ENCODE results near the gene RASA2. TPM values are rescaled to one million over a fixed set of nuclear protein-coding genes. Genes with fewer than 3 reads are reported as not detected.

RASA2 gene
- total and polyA plus RNA-seq, 5 donors from 2014 or later = 46.5 to 93.5 (median 57.1) TPM

DNA sequence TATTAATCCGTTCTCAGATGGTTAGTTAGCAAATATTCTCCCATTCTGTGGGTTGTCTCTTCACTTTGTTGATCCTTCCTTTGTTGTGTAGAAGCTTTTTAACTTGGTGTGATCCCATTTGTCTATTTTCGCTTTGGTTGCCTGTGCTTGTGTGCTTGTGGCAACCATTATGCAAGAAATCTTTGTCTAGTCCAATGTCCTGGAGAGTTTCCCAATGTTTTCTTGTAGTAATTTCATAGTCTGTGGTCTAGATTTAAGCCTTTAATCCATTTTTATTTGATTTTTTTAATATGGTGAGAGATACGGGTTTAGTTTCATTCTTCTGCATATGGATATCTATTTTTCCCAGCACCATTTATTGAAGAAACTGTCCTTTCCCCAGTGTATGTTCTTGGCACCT lies 59.8 kb downstream of the RASA2 start:
- H3K36me3 Mint-ChIP-seq = peaks cover 85% of the 10 kb centered on the region
- peaks cover 0 to 21% (median 9%) of the 10 kb centered on the region in 7 donors for H3K9me3 Mint-ChIP-seq
- no peaks in the 10 kb centered on the region for H3K27me3 Mint-ChIP-seq
- DNase-seq (no peak), ATAC-seq (ENCODE audit: low read depth in 2 of 2) (no peak)
- H3K4me1 Mint-ChIP-seq = peaks cover 68 to 89% (median 74%) of the 10 kb centered on the region in 4 donors
- Histone ChIP-seq H3K36me3 (ENCODE audit: control insufficient read depth, insufficient read depth, low read length) (peaks cover 69% of the 10 kb centered on the region), H3K27me3 (ENCODE audit: control insufficient read depth, insufficient read depth, low read length) (no peaks in the 10 kb centered on the region), H3K9me3 (ENCODE audit: control insufficient read depth in 2 of 2, low read length in 2 of 2) (peaks cover 8 to 26% of the 10 kb centered on the region in 2 experiments), H3K4me3 (ENCODE audit: low read depth, low read length) (no peak overlapping the region), H3K4me1 (ENCODE audit: control insufficient read depth, insufficient read depth, low read length, poor library complexity, severe bottlenecking) (peaks cover 21% of the 10 kb centered on the region), H3K27ac (ENCODE audit: insufficient read depth, low read length, poor library complexity, severe bottlenecking) (no peak overlapping the region)
- peak overlapping the region in 1 of 3 donors; percentile 37 for H3K27ac Mint-ChIP-seq
- H3K4me3 Mint-ChIP-seq = peak overlapping the region in 1 of 4 donors; percentile 51

DNA sequence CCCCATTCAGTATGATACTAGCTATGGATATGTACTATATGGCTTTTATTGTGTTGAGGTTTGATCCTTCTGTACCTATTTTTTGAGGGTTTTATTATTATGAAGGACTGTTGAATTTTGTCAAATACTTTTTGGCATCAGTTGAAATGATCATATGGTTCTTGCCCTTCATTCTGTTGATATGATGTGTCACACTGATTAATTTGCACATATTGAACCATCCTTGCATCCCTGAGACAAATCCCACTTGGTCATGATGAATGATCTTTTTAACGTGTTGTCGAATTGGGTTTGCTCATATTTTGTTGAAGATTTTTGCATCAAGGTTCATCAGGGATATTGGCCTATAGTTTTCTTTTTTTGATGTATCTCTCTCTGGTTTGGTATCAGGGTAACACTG lies 61.0 kb downstream of the RASA2 start:
- H3K4me3 Mint-ChIP-seq = peak overlapping the region in 2 of 4 donors; percentile 9 to 39
- H3K27ac Mint-ChIP-seq = peak overlapping the region; percentile 21 to 89 (median 62)
- H3K4me1 ChIP-seq (ENCODE audit: control insufficient read depth, insufficient read depth, low read length, poor library complexity, severe bottlenecking) = peaks cover 27% of the 10 kb centered on the region

DNA sequence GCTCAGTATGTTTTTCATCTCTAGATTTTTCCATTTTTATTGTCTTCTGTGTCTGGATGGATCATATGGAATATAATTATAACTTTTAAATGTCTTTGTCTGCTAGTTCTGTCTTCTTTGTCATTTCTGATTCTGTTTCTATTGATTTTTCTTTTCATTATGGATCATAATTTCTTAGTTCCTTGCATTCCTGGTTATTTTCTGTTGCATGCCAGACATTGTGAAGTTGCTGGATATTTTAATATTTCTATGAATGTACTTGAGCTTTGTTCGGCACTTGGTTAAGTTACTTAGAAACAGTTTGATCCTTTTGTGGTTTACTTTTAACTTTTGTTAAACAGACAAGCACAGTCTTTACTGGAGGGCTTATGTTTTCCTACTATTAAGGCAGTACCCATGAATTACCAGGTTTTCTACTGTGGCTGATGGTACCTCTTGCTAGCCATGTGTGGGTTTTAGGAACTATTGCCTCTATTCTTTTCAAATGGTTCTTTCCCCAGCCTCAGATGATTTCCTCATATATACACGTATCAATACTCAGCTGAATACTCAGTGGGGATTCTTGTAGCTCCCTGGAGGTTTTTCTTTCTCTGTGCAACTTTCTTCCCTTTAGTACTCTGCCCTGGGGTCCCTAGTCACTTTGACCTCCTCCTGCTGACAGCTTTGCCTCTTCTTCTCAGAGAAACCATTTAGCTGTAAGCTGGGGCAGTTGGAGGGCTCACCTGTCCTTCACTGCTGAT lies 64.3 kb downstream of the RASA2 start:
- ATAC-seq (ENCODE audit: low read depth in 2 of 2) = no peak
- no peak for DNase-seq
- no peaks in the 10 kb centered on the region for H3K27me3 ChIP-seq (ENCODE audit: control insufficient read depth, insufficient read depth, low read length)
- peaks cover 52% of the 10 kb centered on the region for H3K36me3 ChIP-seq (ENCODE audit: control insufficient read depth, insufficient read depth, low read length)
- peak overlapping the region; percentile 52 for H3K27ac ChIP-seq (ENCODE audit: insufficient read depth, low read length, poor library complexity, severe bottlenecking)
- Mint-ChIP-seq H3K9me3 (peaks cover 0 to 11% (median 4%) of the 10 kb centered on the region in 7 donors), H3K27me3 (no peaks in the 10 kb centered on the region), H3K27ac (peak overlapping the region; percentile 31 to 78 (median 72)), H3K4me3 (peak overlapping the region; percentile 18 to 66 (median 46)), H3K36me3 (peaks cover 50% of the 10 kb centered on the region), H3K4me1 (peaks cover 51 to 84% (median 67%) of the 10 kb centered on the region in 4 donors)
- peaks cover 3 to 10% of the 10 kb centered on the region in 2 experiments for H3K9me3 ChIP-seq (ENCODE audit: control insufficient read depth in 2 of 2, low read length in 2 of 2)
- H3K4me3 ChIP-seq (ENCODE audit: low read depth, low read length) = no peak overlapping the region
- H3K4me1 ChIP-seq (ENCODE audit: control insufficient read depth, insufficient read depth, low read length, poor library complexity, severe bottlenecking) = peaks cover 42% of the 10 kb centered on the region

More for the DNA sequence above, 61.0 kb downstream of the RASA2 start:
- peaks cover 59 to 89% (median 74%) of the 10 kb centered on the region in 4 donors for H3K4me1 Mint-ChIP-seq
- peaks cover 76% of the 10 kb centered on the region for H3K36me3 Mint-ChIP-seq
- Histone ChIP-seq H3K9me3 (ENCODE audit: control insufficient read depth in 2 of 2, low read length in 2 of 2) (peaks cover 8 to 22% of the 10 kb centered on the region in 2 experiments), H3K4me3 (ENCODE audit: low read depth, low read length) (no peak overlapping the region), H3K27ac (ENCODE audit: insufficient read depth, low read length, poor library complexity, severe bottlenecking) (no peak overlapping the region), H3K27me3 (ENCODE audit: control insufficient read depth, insufficient read depth, low read length) (no peaks in the 10 kb centered on the region), H3K36me3 (ENCODE audit: control insufficient read depth, insufficient read depth, low read length) (peaks cover 57% of the 10 kb centered on the region)
- H3K9me3 Mint-ChIP-seq = peaks cover 0 to 17% (median 9%) of the 10 kb centered on the region in 7 donors
- no peak for DNase-seq
- no peak for ATAC-seq (ENCODE audit: low read depth in 2 of 2)
- H3K27me3 Mint-ChIP-seq = no peaks in the 10 kb centered on the region

DNA sequence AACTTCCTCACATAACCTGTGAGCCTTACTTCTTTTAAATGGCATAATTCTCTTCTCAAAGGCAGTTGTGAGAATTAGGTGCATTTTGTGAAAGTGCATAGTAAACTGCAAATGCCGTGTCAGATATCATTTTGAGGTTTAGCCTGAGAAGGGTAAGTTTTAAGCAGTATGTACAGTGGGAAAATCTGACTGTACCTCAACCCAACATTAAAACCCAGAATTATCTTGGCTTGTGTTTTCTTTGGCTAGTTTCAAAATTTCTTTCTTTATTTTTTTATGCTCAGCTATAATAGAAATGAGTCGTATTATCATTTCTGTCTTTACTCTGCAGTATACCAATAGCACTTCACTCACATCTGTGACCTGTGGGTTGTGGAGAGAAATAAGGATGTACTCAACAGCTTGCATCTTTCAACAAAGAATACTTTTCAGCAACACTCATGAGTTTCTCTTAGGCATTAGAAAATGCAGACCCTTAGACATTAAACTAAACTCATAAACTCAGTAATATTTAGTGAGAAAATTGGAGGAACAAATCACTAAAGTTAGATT lies 65.7 kb downstream of the RASA2 start:
- H3K27ac ChIP-seq (ENCODE audit: insufficient read depth, low read length, poor library complexity, severe bottlenecking) = peak overlapping the region; percentile 59

DNA sequence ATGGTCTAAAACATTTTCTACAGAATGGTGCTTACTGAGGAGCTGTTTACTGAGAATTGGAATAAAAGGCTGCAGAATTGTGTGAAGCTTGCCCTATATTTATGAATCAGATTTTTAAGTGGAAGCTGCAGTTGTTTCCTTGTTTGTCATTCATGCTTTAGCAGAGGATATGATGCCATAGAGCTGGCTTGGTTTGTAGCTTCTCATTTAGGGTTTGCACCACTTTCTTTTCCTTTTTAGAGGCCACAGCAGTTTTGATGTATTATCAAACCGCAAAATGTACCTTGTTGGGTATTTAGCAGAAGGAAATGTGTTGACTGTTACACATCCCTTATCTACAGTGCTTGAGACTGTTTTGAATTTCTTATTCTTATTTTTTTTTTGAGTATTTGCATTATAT lies 66.2 kb downstream of the RASA2 start:
- H3K9me3 ChIP-seq (ENCODE audit: control insufficient read depth in 2 of 2, low read length in 2 of 2) = no peaks in the 10 kb centered on the region
- H3K36me3 Mint-ChIP-seq = peaks cover 31% of the 10 kb centered on the region
- peak overlapping the region; percentile 59 for H3K27ac ChIP-seq (ENCODE audit: insufficient read depth, low read length, poor library complexity, severe bottlenecking)
- H3K4me1 ChIP-seq (ENCODE audit: control insufficient read depth, insufficient read depth, low read length, poor library complexity, severe bottlenecking) = peaks cover 52% of the 10 kb centered on the region
- peak overlapping the region; percentile 48 for H3K4me3 ChIP-seq (ENCODE audit: low read depth, low read length)
- H3K4me3 Mint-ChIP-seq = peak overlapping the region in 3 of 4 donors; percentile 39 to 76 (median 68)
- H3K36me3 ChIP-seq (ENCODE audit: control insufficient read depth, insufficient read depth, low read length) = peaks cover 53% of the 10 kb centered on the region
- DNase-seq (peak in 2 of 3 donors; percentile 73 to 75), ATAC-seq (ENCODE audit: low read depth in 2 of 2) (peak; percentile 72 to 81)
- peaks cover 39 to 64% (median 51%) of the 10 kb centered on the region in 4 donors for H3K4me1 Mint-ChIP-seq
- peaks cover 0 to 3% (median 2%) of the 10 kb centered on the region in 7 donors for H3K9me3 Mint-ChIP-seq
- peak overlapping the region; percentile 77 to 91 (median 80) for H3K27ac Mint-ChIP-seq
- H3K27me3 ChIP-seq (ENCODE audit: control insufficient read depth, insufficient read depth, low read length) = no peaks in the 10 kb centered on the region
- no peaks in the 10 kb centered on the region for H3K27me3 Mint-ChIP-seq

More for the DNA sequence above, 65.7 kb downstream of the RASA2 start:
- Mint-ChIP-seq H3K4me3 (peak overlapping the region in 3 of 4 donors; percentile 39 to 76 (median 68)), H3K27ac (peak overlapping the region; percentile 77 to 91 (median 80)), H3K36me3 (peaks cover 36% of the 10 kb centered on the region), H3K9me3 (peaks cover 0 to 8% (median 4%) of the 10 kb centered on the region in 7 donors), H3K4me1 (peaks cover 44 to 69% (median 57%) of the 10 kb centered on the region in 4 donors), H3K27me3 (no peaks in the 10 kb centered on the region)
- peaks cover 57% of the 10 kb centered on the region for H3K36me3 ChIP-seq (ENCODE audit: control insufficient read depth, insufficient read depth, low read length)
- H3K9me3 ChIP-seq (ENCODE audit: control insufficient read depth in 2 of 2, low read length in 2 of 2) = peaks cover 3 to 4% of the 10 kb centered on the region in 2 experiments
- DNase-seq (no peak), ATAC-seq (ENCODE audit: low read depth in 2 of 2) (peak in 1 of 2 donors; percentile 15)
- peak overlapping the region; percentile 48 for H3K4me3 ChIP-seq (ENCODE audit: low read depth, low read length)
- peaks cover 51% of the 10 kb centered on the region for H3K4me1 ChIP-seq (ENCODE audit: control insufficient read depth, insufficient read depth, low read length, poor library complexity, severe bottlenecking)
- H3K27me3 ChIP-seq (ENCODE audit: control insufficient read depth, insufficient read depth, low read length) = no peaks in the 10 kb centered on the region

DNA sequence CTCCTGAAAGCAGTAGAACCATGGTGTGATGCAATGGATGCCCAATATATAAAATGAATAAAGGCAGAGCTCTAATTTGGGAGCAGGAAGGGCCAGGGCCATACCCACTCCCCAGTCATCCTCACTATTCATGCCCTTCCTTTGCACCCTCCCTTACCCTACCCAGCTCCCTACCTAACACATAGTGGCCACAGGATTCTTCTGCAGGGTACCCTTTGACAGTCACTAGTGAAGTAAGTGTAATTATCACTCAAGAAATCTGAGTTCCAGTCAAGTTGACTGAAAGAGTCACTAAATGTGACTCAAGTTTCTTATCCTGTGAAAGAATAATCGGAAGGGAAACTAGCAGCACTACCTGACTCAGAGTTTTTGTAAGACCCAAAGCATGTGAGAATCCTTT lies 69.2 kb downstream of the RASA2 start:
- peaks cover 51% of the 10 kb centered on the region for H3K36me3 ChIP-seq (ENCODE audit: control insufficient read depth, insufficient read depth, low read length)
- DNase-seq = no peak
- no peak overlapping the region for H3K4me3 Mint-ChIP-seq
- no peaks in the 10 kb centered on the region for H3K9me3 ChIP-seq (ENCODE audit: control insufficient read depth in 2 of 2, low read length in 2 of 2)
- H3K27ac Mint-ChIP-seq = peak overlapping the region in 1 of 3 donors; percentile 17
- no peaks in the 10 kb centered on the region for H3K9me3 Mint-ChIP-seq
- no peak overlapping the region for H3K27ac ChIP-seq (ENCODE audit: insufficient read depth, low read length, poor library complexity, severe bottlenecking)
- H3K4me3 ChIP-seq (ENCODE audit: low read depth, low read length) = no peak overlapping the region
- H3K27me3 Mint-ChIP-seq = no peaks in the 10 kb centered on the region
- peaks cover 29 to 55% (median 42%) of the 10 kb centered on the region in 4 donors for H3K4me1 Mint-ChIP-seq
- peaks cover 64% of the 10 kb centered on the region for H3K4me1 ChIP-seq (ENCODE audit: control insufficient read depth, insufficient read depth, low read length, poor library complexity, severe bottlenecking)
- ATAC-seq (ENCODE audit: low read depth in 2 of 2) = no peak
- no peaks in the 10 kb centered on the region for H3K27me3 ChIP-seq (ENCODE audit: control insufficient read depth, insufficient read depth, low read length)
- H3K36me3 Mint-ChIP-seq = peaks cover 20% of the 10 kb centered on the region

DNA sequence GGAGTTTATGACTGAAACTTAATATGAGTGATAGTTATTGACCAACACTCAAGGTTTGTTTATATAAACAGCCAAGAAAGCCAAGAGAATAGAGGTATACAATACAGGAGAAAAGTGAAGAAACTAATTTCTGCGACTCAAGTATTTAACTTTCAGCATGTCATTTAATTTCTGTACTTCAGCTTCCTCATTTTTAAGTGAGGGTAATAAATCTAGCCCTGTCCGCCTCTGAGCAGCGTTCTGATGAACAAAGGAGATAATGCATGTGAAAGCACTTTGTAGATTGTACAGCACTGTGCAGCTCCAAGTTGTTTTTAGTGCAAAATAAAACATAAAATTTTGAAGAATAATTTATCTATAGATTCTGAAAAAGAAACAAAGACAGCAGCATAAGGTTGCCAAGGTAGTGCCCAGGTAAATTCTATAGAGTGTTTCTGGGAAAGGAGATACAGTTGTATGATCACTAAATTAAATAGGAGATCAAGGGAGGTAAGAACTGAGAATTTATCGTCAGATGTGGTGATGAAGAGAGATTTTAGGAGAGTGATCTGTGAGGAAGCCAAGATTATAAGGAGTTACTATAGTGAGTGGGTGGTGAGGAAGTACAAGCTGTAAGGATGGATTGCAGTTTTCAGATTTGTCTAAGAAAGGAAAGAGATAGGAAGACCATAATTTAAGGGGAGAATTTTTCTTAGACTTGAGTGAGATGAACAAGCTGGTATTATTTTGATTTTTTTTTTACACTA lies 71.3 kb downstream of the RASA2 start:
- H3K36me3 ChIP-seq (ENCODE audit: control insufficient read depth, insufficient read depth, low read length) = peaks cover 55% of the 10 kb centered on the region
- peaks cover 46% of the 10 kb centered on the region for H3K4me1 ChIP-seq (ENCODE audit: control insufficient read depth, insufficient read depth, low read length, poor library complexity, severe bottlenecking)
- no peak overlapping the region for H3K4me3 Mint-ChIP-seq
- peaks cover 20% of the 10 kb centered on the region for H3K36me3 Mint-ChIP-seq
- H3K27ac Mint-ChIP-seq = no peak overlapping the region
- H3K27ac ChIP-seq (ENCODE audit: insufficient read depth, low read length, poor library complexity, severe bottlenecking) = peak overlapping the region; percentile 43
- no peaks in the 10 kb centered on the region for H3K27me3 ChIP-seq (ENCODE audit: control insufficient read depth, insufficient read depth, low read length)
- ATAC-seq (ENCODE audit: low read depth in 2 of 2) (peak; percentile 11 to 35), DNase-seq (no peak)
- no peaks in the 10 kb centered on the region for H3K9me3 Mint-ChIP-seq
- no peaks in the 10 kb centered on the region for H3K27me3 Mint-ChIP-seq
- H3K4me3 ChIP-seq (ENCODE audit: low read depth, low read length) = peak overlapping the region; percentile 8
- H3K4me1 Mint-ChIP-seq = peaks cover 21 to 42% (median 31%) of the 10 kb centered on the region in 4 donors
- no peaks in the 10 kb centered on the region for H3K9me3 ChIP-seq (ENCODE audit: control insufficient read depth in 2 of 2, low read length in 2 of 2)

Data from CD4-positive, CD25-positive, alpha-beta regulatory T cell (primary cell).